IMR-90 (cell line): ENCODE results near the gene CCDC92. TPM values are rescaled to one million over a fixed set of nuclear protein-coding genes. Genes with fewer than 3 reads are reported as not detected.
A peak's percentile ranks its signal among the peaks of the same experiment; 100 is the strongest.

Source experiments
- ATAC-seq: fragments of 200-7000 bp; cut with Tn5 transposase; 2 replicates; pipeline ENCODE4 v1.9.1; 2020; ENCODE audit warnings: low read depth, mild to moderate bottlenecking, moderate library complexity
- BruUV-seq: library from RNA; stranded (reverse); fragments of 400-500 nt; replicated peaks from 2 replicates; lab custom pipeline; 2021; lab: Mats Ljungman, UMichigan
- CTCF ChIA-PET: fragments of 300-600 bp; formaldehyde crosslinking; extraction: SDS; loops from one replicate; lab custom pipeline; 2021; ENCODE audit warnings: antibody characterized with exemption; lab: Yijun Ruan, JAX
- POLR2A ChIA-PET: fragments of 300-600 bp; sonication (Branson Sonifier 250); formaldehyde crosslinking; loops from one replicate; lab custom pipeline; 2022; ENCODE audit warnings: antibody characterized with exemption; ENCODE audit not compliant: unreplicated experiment; lab: Charles Lee
- DNase-seq: peaks from one replicate; pipeline ENCODE4 v3.0.0; 2013
- H2AFZ ChIP-seq: replicated peaks from 2 replicates; pipeline ENCODE3; 2013; ENCODE audit warnings: low read length, mild to moderate bottlenecking; ENCODE audit not compliant: poor library complexity
- H2AK5ac ChIP-seq: 2 replicates; pipeline ENCODE4 v1.6.1; 2013; ENCODE audit warnings: low read depth, low read length, inconsistent platforms
- H2AK9ac ChIP-seq: replicated peaks from 2 replicates; pipeline ENCODE3; 2013; ENCODE audit warnings: mild to moderate bottlenecking, low read depth, low read length, moderate library complexity; ENCODE audit not compliant: poor library complexity
- H2BK120ac ChIP-seq: 2 replicates; pipeline ENCODE4 v1.6.1; 2013; ENCODE audit warnings: low read depth, low read length, inconsistent platforms
- H2BK15ac ChIP-seq: 3 replicates; pipeline ENCODE4 v1.6.1; 2013; ENCODE audit warnings: low read depth, low read length, inconsistent platforms
- H2BK20ac ChIP-seq: 2 replicates; pipeline ENCODE4 v1.6.1; 2013; ENCODE audit warnings: low read depth, mild to moderate bottlenecking, inconsistent platforms, low read length, moderate library complexity
- H2BK5ac ChIP-seq: 2 replicates; pipeline ENCODE4 v1.6.1; 2013; ENCODE audit warnings: mild to moderate bottlenecking, low read depth, low read length, inconsistent platforms; ENCODE audit not compliant: poor library complexity, severe bottlenecking
- H3K14ac ChIP-seq: replicated peaks from 2 replicates; pipeline ENCODE4 v1.6.1; 2013; ENCODE audit warnings: low read depth, low read length, inconsistent platforms
- H3K18ac ChIP-seq: 2 replicates; pipeline ENCODE4 v1.6.1; 2013; ENCODE audit warnings: low read depth, low read length, control low read depth
- H3K23ac ChIP-seq: 2 replicates; pipeline ENCODE4 v1.6.1; 2013; ENCODE audit warnings: low read depth, low read length, inconsistent platforms
- H3K27ac ChIP-seq: 2 replicates; pipeline ENCODE4 v1.5.1; 2013; ENCODE audit warnings: mild to moderate bottlenecking, control low read depth, low read length; ENCODE audit not compliant: insufficient read depth
- H3K27me3 ChIP-seq: 2 replicates; pipeline ENCODE4 v1.6.1; 2013; ENCODE audit warnings: low read length; ENCODE audit not compliant: control insufficient read depth, insufficient read depth
- H3K36me3 ChIP-seq: 2 replicates; pipeline ENCODE4 v1.6.1; 2013; ENCODE audit warnings: low read length, mixed read lengths; ENCODE audit not compliant: control insufficient read depth, insufficient read depth
- H3K4ac ChIP-seq: 2 replicates; pipeline ENCODE4 v1.6.1; 2013; ENCODE audit warnings: low read depth, low read length, inconsistent platforms
- H3K4me1 ChIP-seq: 2 replicates; pipeline ENCODE4 v1.6.1; 2013; ENCODE audit warnings: low read length, mixed read lengths; ENCODE audit not compliant: control insufficient read depth, insufficient read depth
- H3K4me2 ChIP-seq: 2 replicates; pipeline ENCODE4 v1.6.1; 2013; ENCODE audit warnings: low read depth, mild to moderate bottlenecking, control low read depth, low read length, moderate library complexity
- H3K4me3 ChIP-seq: 2 replicates; pipeline ENCODE4 v1.5.1; 2013; ENCODE audit warnings: low read depth, mild to moderate bottlenecking, control low read depth, low read length, moderate library complexity; ENCODE audit not compliant: insufficient read depth
- H3K56ac ChIP-seq: 2 replicates; pipeline ENCODE4 v1.6.1; 2013; ENCODE audit warnings: low read length, inconsistent platforms; ENCODE audit not compliant: insufficient read depth; ENCODE audit errors: extremely low read depth
- H3K79me1 ChIP-seq, 2 experiments: 2 replicates each; pipeline ENCODE4 v1.6.1; 2013; ENCODE audit warnings: low read length in 2 of 2, inconsistent platforms in 1 of 2, low read depth in 1 of 2
- H3K9ac ChIP-seq: 2 replicates; pipeline ENCODE4 v1.6.1; 2013; ENCODE audit warnings: low read depth, low read length, control low read depth
- H3K9me1 ChIP-seq: 2 replicates; pipeline ENCODE4 v1.6.1; 2013; ENCODE audit warnings: low read length, inconsistent platforms; ENCODE audit not compliant: insufficient read depth
- H3K9me3 ChIP-seq: 2 replicates; pipeline ENCODE4 v1.6.1; 2013; ENCODE audit warnings: low read length; ENCODE audit not compliant: control insufficient read depth, insufficient read depth
- H4K20me1 ChIP-seq: 2 replicates; pipeline ENCODE4 v1.6.1; 2013; ENCODE audit warnings: low read length, inconsistent platforms; ENCODE audit not compliant: insufficient read depth
- H4K5ac ChIP-seq: 2 replicates; pipeline ENCODE4 v1.6.1; 2013; ENCODE audit warnings: mild to moderate bottlenecking, low read depth, low read length, control low read depth
- H4K8ac ChIP-seq, 2 experiments: 2 replicates each; pipeline ENCODE4 v1.6.1; 2013; ENCODE audit warnings: low read depth in 2 of 2, low read length in 2 of 2, control low read depth in 1 of 2, inconsistent platforms in 1 of 2
- H4K91ac ChIP-seq: 2 replicates; pipeline ENCODE4 v1.6.1; 2013; ENCODE audit warnings: low read depth, low read length, inconsistent platforms; ENCODE audit not compliant: insufficient read depth
- BHLHE40 ChIP-seq: fragments of 150-350 bp; IDR thresholded peaks from 2 replicates; pipeline ENCODE4 v1.6.1; 2016; ENCODE audit warnings: mild to moderate bottlenecking, low read depth, low read length
- CEBPB ChIP-seq: IDR thresholded peaks from 2 replicates; pipeline ENCODE4 v1.6.1; 2012; ENCODE audit warnings: low read depth, low read length, improper control_type of control experiment
- CHD1 ChIP-seq: IDR thresholded peaks from 2 replicates; pipeline ENCODE4 v1.6.1; 2012; ENCODE audit warnings: low read depth, low read length, improper control_type of control experiment
- FOS ChIP-seq: fragments of 150-350 bp; IDR thresholded peaks from 2 replicates; pipeline ENCODE4 v1.6.1; 2016; ENCODE audit warnings: low read depth, low read length
- MAFK ChIP-seq: IDR thresholded peaks from 2 replicates; pipeline ENCODE4 v1.6.1; 2012; ENCODE audit warnings: low read depth, low read length, improper control_type of control experiment
- MAZ ChIP-seq: IDR thresholded peaks from 2 replicates; pipeline ENCODE4 v1.6.1; 2012; ENCODE audit warnings: low read depth, mild to moderate bottlenecking, low read length, improper control_type of control experiment, moderate library complexity, borderline replicate concordance
- MXI1 ChIP-seq: IDR thresholded peaks from 2 replicates; pipeline ENCODE4 v1.6.1; 2012; ENCODE audit warnings: low read depth, mild to moderate bottlenecking, low read length, moderate library complexity, borderline replicate concordance
- NFE2L2 ChIP-seq: fragments of 150-350 bp; IDR thresholded peaks from 2 replicates; pipeline ENCODE4 v1.6.1; 2016; ENCODE audit warnings: low read depth, mild to moderate bottlenecking, low read length
- POLR2A ChIP-seq: IDR thresholded peaks from 2 replicates; pipeline ENCODE4 v1.6.1; 2012; ENCODE audit warnings: mild to moderate bottlenecking, low read depth, low read length
- RAD21 ChIP-seq: IDR thresholded peaks from 2 replicates; pipeline ENCODE4 v1.6.1; 2012; ENCODE audit warnings: low read length, improper control_type of control experiment
- RCOR1 ChIP-seq: IDR thresholded peaks from 2 replicates; pipeline ENCODE4 v1.6.1; 2012; ENCODE audit warnings: mild to moderate bottlenecking, low read length, improper control_type of control experiment; ENCODE audit not compliant: insufficient replicate concordance
- RFX5 ChIP-seq: IDR thresholded peaks from 2 replicates; pipeline ENCODE4 v1.8.0; 2012; ENCODE audit warnings: low read depth, mild to moderate bottlenecking, low read length, moderate library complexity
- SMC3 ChIP-seq: fragments of 150-350 bp; IDR thresholded peaks from 2 replicates; pipeline ENCODE4 v1.6.1; 2016; ENCODE audit warnings: low read depth, mild to moderate bottlenecking, antibody characterized with exemption, low read length, moderate library complexity
- WGBS, 2 experiments: methylation state at CpG; one replicate each; pipeline versions ENCODE4 v1.1.5 to v1.1.7; 2013; ENCODE audit warnings: missing lambda C conversion rate in 2 of 2; ENCODE audit not compliant: insufficient read length in 1 of 2; ENCODE audit errors: extremely low coverage in 2 of 2; 5-methylcytosine and 5-hydroxymethylcytosine counted together
- dilution Hi-C: fragments of 300-500 bp; cut with HindIII; formaldehyde crosslinking; loops from one replicate; pipeline ENCODE4 v1.14.3; 2018; ENCODE audit warnings: low sequenced_read_pairs; ENCODE audit not compliant: unreplicated experiment
- in situ Hi-C: fragments of 300-500 bp; cut with MboI; formaldehyde crosslinking; loops from 3 replicates; pipeline ENCODE4 v1.14.3; 2019; ENCODE audit warnings: low sequenced_read_pairs, inconsistent platforms, mixed read lengths
- intact Hi-C: fragments of 100-400 bp; cut with micrococcal nuclease; formaldehyde crosslinking; loops from 2 replicates; pipeline ENCODE4 v1.10.0; 2022
- polyA plus RNA-seq, 3 experiments: library from polyadenylated mRNA; depleted of rRNA; stranded (reverse); fragments of >200 nt; gene quantifications; 2 replicates each; pipeline ENCODE4 v1.2.3, GENCODE V29; 2012; ENCODE audit warnings: low replicate concordance in 1 of 3
- total RNA-seq: library from RNA; depleted of rRNA; stranded (reverse); fragments of >200 nt; gene quantifications from 2 replicates; pipeline ENCODE4 v1.2.3, GENCODE V29; 2012
- TF ChIP-seq, protein P1 (sequence below): fragments of 150-350 bp; IDR thresholded peaks from 2 replicates; pipeline ENCODE4 v1.6.1; 2016; ENCODE audit warnings: low read depth, mild to moderate bottlenecking, low read length, moderate library complexity, borderline replicate concordance
- TF ChIP-seq, protein P2 (sequence below): conservative IDR thresholded peaks from 2 replicates; pipeline ENCODE4 v1.5.1; 2012; ENCODE audit warnings: mild to moderate bottlenecking, low read depth, low read length, improper control_type of control experiment
- TF ChIP-seq, protein P3 (sequence below): fragments of 150-350 bp; IDR thresholded peaks from 2 replicates; pipeline ENCODE4 v1.6.1; 2017; ENCODE audit warnings: mild to moderate bottlenecking, antibody characterized with exemption, low read length, low read depth

The CCDC92 gene
- total and polyA plus RNA-seq, 2 of the 4 experiments (the other 2 are of a cell fraction): 5.7 to 55.5 TPM

DNA sequence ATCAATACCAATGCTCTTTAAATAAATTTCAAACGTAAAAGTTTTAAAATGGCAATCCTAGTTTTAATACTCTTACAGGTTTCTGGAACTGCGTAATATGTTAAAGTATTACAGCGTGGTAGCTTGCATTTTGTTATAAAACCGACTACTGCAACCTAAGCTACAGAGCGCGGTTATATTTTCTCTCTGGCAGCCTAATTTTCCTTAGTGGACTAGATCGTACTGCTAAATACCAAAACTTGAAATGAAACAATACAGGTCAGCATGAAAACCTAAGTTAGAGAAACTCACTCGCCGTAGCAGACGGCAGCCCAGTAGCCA, 1.2 kb downstream of the CCDC92 start:
- Histone ChIP-seq H3K23ac (peak overlapping the region; percentile 94), H4K20me1 (peaks cover 11% of the 10 kb centered on the region; the same call in 1 of the 2 replicates), H2AFZ (peak overlapping the region; percentile 77), H2BK120ac (no peak overlapping the region), H3K4me1 (peaks cover 10% of the 10 kb centered on the region), H3K56ac (no peak overlapping the region; the same call in 1 of the 2 replicates), H3K9me1 (peaks cover 7% of the 10 kb centered on the region), H3K9ac (peak overlapping the region; percentile 61), H4K5ac (no peak overlapping the region), H3K4me3 (peak overlapping the region; percentile 64), H2AK9ac (peak overlapping the region; percentile 33), H2BK15ac (no peak overlapping the region), H3K27ac (peak overlapping the region; percentile 51), H3K36me3 (peaks cover 3% of the 10 kb centered on the region), H3K4ac (peak overlapping the region; percentile 72), H2BK20ac (no peak overlapping the region), H3K18ac (no peak overlapping the region), H3K27me3 (no peaks in the 10 kb centered on the region), H3K9me3 (no peaks in the 10 kb centered on the region), H2BK5ac (peak overlapping the region; percentile 22), H4K8ac (peak overlapping the region in 1 of 2 experiments; percentile 7; a peak in 1 of 4 replicates), H2AK5ac (no peak overlapping the region), H4K91ac (no peak overlapping the region), H3K79me1 (peaks cover 15 to 57% of the 10 kb centered on the region in 2 experiments), H3K4me2 (peak overlapping the region; percentile 79), H3K14ac (peak overlapping the region; percentile 84)
- TF ChIP-seq RCOR1 (no peak), MAZ (no peak), CHD1 (no peak), RFX5 (no peak), CEBPB (no peak), MXI1 (no peak), POLR2A (no peak), SMC3 (no peak), NFE2L2 (no peak), MAFK (no peak), FOS (no peak), BHLHE40 (no peak), RAD21 (no peak)
- TF ChIP-seq, protein P1, sequence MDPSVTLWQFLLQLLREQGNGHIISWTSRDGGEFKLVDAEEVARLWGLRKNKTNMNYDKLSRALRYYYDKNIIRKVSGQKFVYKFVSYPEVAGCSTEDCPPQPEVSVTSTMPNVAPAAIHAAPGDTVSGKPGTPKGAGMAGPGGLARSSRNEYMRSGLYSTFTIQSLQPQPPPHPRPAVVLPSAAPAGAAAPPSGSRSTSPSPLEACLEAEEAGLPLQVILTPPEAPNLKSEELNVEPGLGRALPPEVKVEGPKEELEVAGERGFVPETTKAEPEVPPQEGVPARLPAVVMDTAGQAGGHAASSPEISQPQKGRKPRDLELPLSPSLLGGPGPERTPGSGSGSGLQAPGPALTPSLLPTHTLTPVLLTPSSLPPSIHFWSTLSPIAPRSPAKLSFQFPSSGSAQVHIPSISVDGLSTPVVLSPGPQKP: no peak
- TF ChIP-seq, protein P2, sequence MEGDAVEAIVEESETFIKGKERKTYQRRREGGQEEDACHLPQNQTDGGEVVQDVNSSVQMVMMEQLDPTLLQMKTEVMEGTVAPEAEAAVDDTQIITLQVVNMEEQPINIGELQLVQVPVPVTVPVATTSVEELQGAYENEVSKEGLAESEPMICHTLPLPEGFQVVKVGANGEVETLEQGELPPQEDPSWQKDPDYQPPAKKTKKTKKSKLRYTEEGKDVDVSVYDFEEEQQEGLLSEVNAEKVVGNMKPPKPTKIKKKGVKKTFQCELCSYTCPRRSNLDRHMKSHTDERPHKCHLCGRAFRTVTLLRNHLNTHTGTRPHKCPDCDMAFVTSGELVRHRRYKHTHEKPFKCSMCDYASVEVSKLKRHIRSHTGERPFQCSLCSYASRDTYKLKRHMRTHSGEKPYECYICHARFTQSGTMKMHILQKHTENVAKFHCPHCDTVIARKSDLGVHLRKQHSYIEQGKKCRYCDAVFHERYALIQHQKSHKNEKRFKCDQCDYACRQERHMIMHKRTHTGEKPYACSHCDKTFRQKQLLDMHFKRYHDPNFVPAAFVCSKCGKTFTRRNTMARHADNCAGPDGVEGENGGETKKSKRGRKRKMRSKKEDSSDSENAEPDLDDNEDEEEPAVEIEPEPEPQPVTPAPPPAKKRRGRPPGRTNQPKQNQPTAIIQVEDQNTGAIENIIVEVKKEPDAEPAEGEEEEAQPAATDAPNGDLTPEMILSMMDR: no peak
- TF ChIP-seq, protein P3, sequence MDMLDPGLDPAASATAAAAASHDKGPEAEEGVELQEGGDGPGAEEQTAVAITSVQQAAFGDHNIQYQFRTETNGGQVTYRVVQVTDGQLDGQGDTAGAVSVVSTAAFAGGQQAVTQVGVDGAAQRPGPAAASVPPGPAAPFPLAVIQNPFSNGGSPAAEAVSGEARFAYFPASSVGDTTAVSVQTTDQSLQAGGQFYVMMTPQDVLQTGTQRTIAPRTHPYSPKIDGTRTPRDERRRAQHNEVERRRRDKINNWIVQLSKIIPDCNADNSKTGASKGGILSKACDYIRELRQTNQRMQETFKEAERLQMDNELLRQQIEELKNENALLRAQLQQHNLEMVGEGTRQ: no peak
- POLR2A ChIA-PET: no interaction called here
- WGBS, 2 experiments: 36% methylated on average over 7 of the region's 10 CpGs; no CpG with 5 or more reads in 1 of the 2 experiments
- ATAC-seq (no peak), DNase-seq (no peak)
- CTCF ChIA-PET: no interaction called here
- in situ Hi-C loops: no loop called here
- intact Hi-C loops: loop anchor here (2.0 to 5.0 kb wide), 2 partner anchors 61 to 67 kb away; no protein-coding TSS in a partner anchor
- dilution Hi-C loops: no loop called here
- no TSS peak for BruUV-seq
